Esophagus muscularis mucosa (tissue), 4 donors: ENCODE measurements around the gene SLFN12. TPM values are rescaled to one million over a fixed set of nuclear protein-coding genes. Genes with fewer than 3 reads are reported as not detected.
A peak's percentile ranks its signal among the peaks of the same experiment; 100 is the strongest.

Experiments
- DNase-seq: peaks from one replicate; pipeline ENCODE4 v3.0.0-alpha.2; 2017; ENCODE audit errors: extremely low spot score
- H3K27ac ChIP-seq, 4 donors: fragments of 200-600 bp; sonication (generic); replicated peaks in 1 of 4; 1 replicate in 3 of 4; 2 replicates in 1 of 4; pipeline ENCODE4 v1.5.1; 2016 to 2019; ENCODE audit warnings: mild to moderate bottlenecking in 1 of 4
- H3K27me3 ChIP-seq, 4 donors: fragments of 200-600 bp; sonication (generic); one replicate each; pipeline versions ENCODE4 v1.5.1 to v1.6.0; 2016 to 2019
- H3K36me3 ChIP-seq, 4 donors: fragments of 200-600 bp; sonication (generic); one replicate each; pipeline ENCODE4 v1.5.1; 2016 to 2019
- H3K4me1 ChIP-seq, 4 donors: fragments of 200-600 bp; sonication (generic); one replicate each; pipeline ENCODE4 v1.5.1; 2016 to 2019
- H3K4me3 ChIP-seq, 4 donors: fragments of 200-600 bp; sonication (generic); 1 replicate in 2 of 4; 2 replicates in 2 of 4; pipeline ENCODE4 v1.5.1; 2016 to 2019; ENCODE audit warnings: mild to moderate bottlenecking in 4 of 4, moderate library complexity in 1 of 4
- H3K9me3 ChIP-seq, 4 donors: fragments of 200-600 bp; sonication (generic); 1 replicate in 3 of 4; 2 replicates in 1 of 4; pipeline ENCODE4 v1.5.1; 2016 to 2019
- EP300 ChIP-seq: sonication (generic); formaldehyde crosslinking; IDR thresholded peaks from one replicate; pipeline ENCODE4 v1.6.1; 2017; ENCODE audit warnings: antibody characterized with exemption
- POLR2A ChIP-seq: fragments of 450-650 bp; IDR thresholded peaks from one replicate; pipeline ENCODE4 v1.6.1; 2017; ENCODE audit warnings: antibody characterized with exemption, moderate library complexity, mild to moderate bottlenecking, low read depth
- POLR2AphosphoS5 ChIP-seq, 2 donors: sonication (generic); formaldehyde crosslinking; IDR thresholded peaks; one replicate each; pipeline ENCODE4 v1.6.1; 2017; ENCODE audit warnings: antibody characterized with exemption in 2 of 2
- WGBS: methylation state at CpG from one replicate; pipeline ENCODE4 v1.1.5; 2018; 5-methylcytosine and 5-hydroxymethylcytosine counted together
- intact Hi-C: fragments of 100-400 bp; cut with DNase I; formaldehyde crosslinking; loops from one replicate; pipeline ENCODE4 v1.15.1; 2023
- total RNA-seq, 4 donors: library from RNA; depleted of rRNA; stranded (reverse); fragments of >200 nt; gene quantifications; one replicate each; pipeline versions ENCODE4 v1.1.0 to v1.2.1, GENCODE V29; 2016
- TF ChIP-seq, protein P1 (sequence below), 3 experiments: fragments of 200-600 bp in 2 of 3; fragments of 450-650 bp in 1 of 3; sonication (generic) in 2 of 3; IDR thresholded peaks; one replicate each; pipeline ENCODE4 v1.5.1; 2017 to 2019; ENCODE audit warnings: antibody characterized with exemption in 3 of 3, mild to moderate bottlenecking in 2 of 3, moderate library complexity in 1 of 3

The SLFN12 gene
- total RNA-seq, 4 donors from 2014 or later: 6.6 to 11.2 (median 7.7) TPM

DNA sequence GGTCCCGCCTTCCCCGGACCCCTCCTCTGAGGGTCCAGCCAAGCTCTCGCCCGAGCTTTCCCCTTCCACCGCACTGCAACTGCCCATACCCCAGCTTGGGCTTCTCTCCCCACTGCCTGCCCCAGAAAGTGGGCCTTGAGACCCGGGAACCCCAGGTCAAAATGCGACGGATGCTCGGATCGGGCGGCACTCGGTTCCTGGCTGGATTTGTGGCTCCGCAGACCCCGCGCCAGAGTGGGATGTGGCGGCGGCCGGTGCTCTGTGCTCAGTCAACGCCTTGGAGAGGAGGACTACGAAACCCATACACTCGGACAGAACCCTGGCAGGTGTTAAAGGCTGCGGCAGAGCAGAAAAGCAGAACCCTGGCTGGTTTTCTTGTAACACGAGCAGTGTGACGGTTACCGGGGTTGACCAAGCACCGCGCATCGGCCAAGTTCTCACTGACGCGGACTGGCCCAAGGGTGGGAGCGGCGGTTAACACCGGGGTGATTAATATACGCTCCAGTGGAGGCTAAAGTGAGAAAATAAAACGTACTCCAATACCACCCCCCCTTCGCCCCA, 17.2 kb upstream of the SLFN12 start:
- Histone ChIP-seq H3K27me3 (peaks cover 0 to 42% (median 0%) of the 10 kb centered on the region in 4 donors), H3K36me3 (no peaks in the 10 kb centered on the region), H3K4me1 (peaks cover 14 to 28% (median 25%) of the 10 kb centered on the region in 4 donors), H3K4me3 (peak overlapping the region; percentile 29 to 63 (median 54)), H3K27ac (peak overlapping the region in 1 of 4 donors; percentile 69), H3K9me3 (no peaks in the 10 kb centered on the region)
- DNase-seq: no peak
- intact Hi-C loops: no loop called here
- TF ChIP-seq, protein P1, sequence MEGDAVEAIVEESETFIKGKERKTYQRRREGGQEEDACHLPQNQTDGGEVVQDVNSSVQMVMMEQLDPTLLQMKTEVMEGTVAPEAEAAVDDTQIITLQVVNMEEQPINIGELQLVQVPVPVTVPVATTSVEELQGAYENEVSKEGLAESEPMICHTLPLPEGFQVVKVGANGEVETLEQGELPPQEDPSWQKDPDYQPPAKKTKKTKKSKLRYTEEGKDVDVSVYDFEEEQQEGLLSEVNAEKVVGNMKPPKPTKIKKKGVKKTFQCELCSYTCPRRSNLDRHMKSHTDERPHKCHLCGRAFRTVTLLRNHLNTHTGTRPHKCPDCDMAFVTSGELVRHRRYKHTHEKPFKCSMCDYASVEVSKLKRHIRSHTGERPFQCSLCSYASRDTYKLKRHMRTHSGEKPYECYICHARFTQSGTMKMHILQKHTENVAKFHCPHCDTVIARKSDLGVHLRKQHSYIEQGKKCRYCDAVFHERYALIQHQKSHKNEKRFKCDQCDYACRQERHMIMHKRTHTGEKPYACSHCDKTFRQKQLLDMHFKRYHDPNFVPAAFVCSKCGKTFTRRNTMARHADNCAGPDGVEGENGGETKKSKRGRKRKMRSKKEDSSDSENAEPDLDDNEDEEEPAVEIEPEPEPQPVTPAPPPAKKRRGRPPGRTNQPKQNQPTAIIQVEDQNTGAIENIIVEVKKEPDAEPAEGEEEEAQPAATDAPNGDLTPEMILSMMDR (IDR thresholded peaks at IDR 0.05): no peak
- 32% methylated on average over 36 of the region's 36 CpGs for WGBS

DNA sequence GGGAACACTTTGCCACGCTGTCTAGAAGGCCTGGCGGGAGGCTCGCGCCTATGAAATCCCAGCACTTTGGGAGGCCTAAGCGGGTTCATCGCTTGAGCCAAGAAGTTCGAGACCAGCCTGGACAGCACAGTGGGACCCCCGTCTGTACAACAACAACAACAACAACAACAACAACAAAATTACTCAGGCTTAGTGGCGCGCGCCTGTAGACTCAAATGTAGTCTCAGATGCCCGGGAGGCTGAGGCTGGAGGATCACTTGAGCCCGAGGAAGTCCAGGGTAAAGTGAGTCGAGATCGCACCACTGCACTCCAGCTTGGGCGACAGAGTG, 16.6 kb upstream of the SLFN12 start:
- H3K27me3 ChIP-seq: peaks cover 0 to 42% (median 0%) of the 10 kb centered on the region in 4 donors
- H3K4me1 ChIP-seq: peaks cover 14 to 28% (median 25%) of the 10 kb centered on the region in 4 donors
- 61% methylated on average over 8 of the region's 16 CpGs for WGBS
- peak overlapping the region; percentile 59 to 69 (median 64) for H3K27ac ChIP-seq
- no peaks in the 10 kb centered on the region for H3K36me3 ChIP-seq
- intact Hi-C loops: no loop called here
- no peak for DNase-seq
- H3K9me3 ChIP-seq: no peaks in the 10 kb centered on the region
- peak overlapping the region; percentile 51 to 63 (median 56) for H3K4me3 ChIP-seq
- TF ChIP-seq, protein P1 (IDR thresholded peaks at IDR 0.05): no peak
- TF ChIP-seq POLR2A (no peak), POLR2AphosphoS5 (IDR thresholded peaks at IDR 0.05) (no peak), EP300 (no peak)

DNA sequence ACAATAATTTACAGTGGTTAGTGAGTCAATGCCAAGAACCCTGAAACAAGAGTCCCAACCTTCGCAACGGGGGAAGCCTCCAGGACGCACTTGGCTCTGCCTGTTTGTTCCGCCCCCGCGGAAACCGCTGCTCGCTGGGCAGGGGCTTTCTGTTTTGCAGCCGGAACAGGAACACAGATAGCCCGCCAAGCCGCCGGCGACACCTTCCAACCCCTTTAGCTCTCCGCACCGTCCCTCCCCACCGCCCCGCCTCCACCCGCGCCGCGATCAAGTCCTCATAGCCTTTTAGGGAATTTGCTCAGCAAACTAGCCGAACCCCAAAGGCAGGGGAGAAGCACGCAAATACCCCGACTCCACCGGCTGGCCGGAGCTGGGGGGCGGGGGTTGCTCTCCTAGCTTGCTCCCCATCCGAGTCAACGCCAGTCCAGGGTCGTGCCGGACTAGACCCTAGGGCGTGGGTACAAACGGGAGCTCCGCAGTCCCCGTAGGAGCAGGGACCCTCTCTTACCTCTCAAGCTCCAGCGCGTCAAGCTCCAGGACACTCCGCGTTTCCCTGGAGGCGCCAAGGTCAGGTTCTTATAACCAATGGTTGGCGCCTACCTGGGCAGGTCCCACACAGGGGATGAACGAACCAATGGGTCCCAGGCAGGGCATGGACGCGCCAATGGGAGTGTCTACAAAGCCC, 16.1 kb upstream of the SLFN12 start, which contains the start of gene SLFN13:
Gene SLFN13, minus strand, starts transcription at position 553 of the 685 bp plus-strand sequence. CDS start 3,086 bp downstream, outside the sequence.
- no peaks in the 10 kb centered on the region for H3K36me3 ChIP-seq
- peak within 1 kb of the TSS; percentile 51 to 63 (median 56) for H3K4me3 ChIP-seq
- H3K9me3 ChIP-seq: no peaks in the 10 kb centered on the region
- TF ChIP-seq POLR2A (no peak), POLR2AphosphoS5 (IDR thresholded peaks at IDR 0.05) (peak; percentile 43 to 60)
- peak within 1 kb of the TSS; percentile 59 to 69 (median 64) for H3K27ac ChIP-seq
- 4% methylated on average over 40 of the region's 44 CpGs for WGBS
- intact Hi-C loops: no loop called here
- peaks cover 14 to 28% (median 25%) of the 10 kb centered on the region in 4 donors for H3K4me1 ChIP-seq
- DNase-seq: no peak
- H3K27me3 ChIP-seq: peaks cover 0 to 42% (median 0%) of the 10 kb centered on the region in 4 donors

DNA sequence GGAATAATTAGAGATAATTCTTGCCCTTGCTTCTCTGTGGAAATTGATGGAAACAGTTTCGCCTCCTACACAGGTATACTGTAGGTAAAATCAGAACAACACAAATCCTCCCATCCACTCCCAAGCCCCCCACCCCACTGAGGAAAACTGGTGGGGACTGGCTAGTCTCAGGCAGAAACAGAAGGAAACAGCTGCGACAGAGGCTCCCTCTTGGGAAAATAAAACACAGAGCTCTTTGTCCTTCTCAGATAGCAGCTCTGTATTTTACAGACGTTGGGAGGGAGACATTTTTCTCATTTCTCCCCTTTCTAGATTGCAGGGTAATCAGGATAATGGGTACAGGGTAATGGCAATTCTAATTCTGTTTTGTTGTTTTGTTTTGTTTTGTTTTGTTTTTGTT, 15.2 kb upstream of the SLFN12 start:
- WGBS: 29% methylated on average over 3 of the region's 3 CpGs
- peak overlapping the region in 2 of 4 donors; percentile 63 to 69 for H3K27ac ChIP-seq
- DNase-seq: no peak
- H3K36me3 ChIP-seq: no peaks in the 10 kb centered on the region
- H3K9me3 ChIP-seq: no peaks in the 10 kb centered on the region
- peak overlapping the region; percentile 51 to 63 (median 56) for H3K4me3 ChIP-seq
- TF ChIP-seq POLR2A: no peak
- no peak for TF ChIP-seq POLR2AphosphoS5 (IDR thresholded peaks at IDR 0.05)
- H3K4me1 ChIP-seq: peaks cover 14 to 28% (median 25%) of the 10 kb centered on the region in 4 donors
- intact Hi-C loops: no loop called here
- peaks cover 0 to 42% (median 0%) of the 10 kb centered on the region in 4 donors for H3K27me3 ChIP-seq

DNA sequence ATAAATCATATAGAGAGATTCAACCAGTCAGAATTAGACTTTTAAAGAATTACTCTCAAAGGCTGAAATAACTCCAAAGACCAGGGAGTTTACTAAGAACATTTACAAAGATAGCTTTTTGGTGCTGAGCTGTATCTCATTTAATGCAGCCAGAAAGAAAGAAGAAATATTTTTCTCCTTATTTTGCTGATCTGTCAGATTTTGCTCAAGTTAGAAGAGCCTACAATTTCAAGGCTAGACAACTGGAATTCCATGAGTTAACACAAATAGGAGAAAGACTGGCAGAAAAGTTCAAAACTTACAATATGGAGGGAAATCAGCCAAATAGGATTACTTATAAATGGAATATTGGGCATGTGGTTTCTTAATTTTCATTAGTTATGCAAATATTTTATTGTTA, 6.1 kb upstream of the SLFN12 start:
- Histone ChIP-seq H3K36me3 (no peaks in the 10 kb centered on the region), H3K27me3 (no peaks in the 10 kb centered on the region), H3K4me3 (no peak overlapping the region), H3K9me3 (no peaks in the 10 kb centered on the region), H3K27ac (no peak overlapping the region), H3K4me1 (peaks cover 6 to 15% (median 7%) of the 10 kb centered on the region in 4 donors)
- intact Hi-C loops: loop anchor here (10.0 kb wide), 1 partner anchor 194 kb away; the partner anchor contains the start of gene SLFN5
- no peak for DNase-seq
- no peak for TF ChIP-seq EP300
- TF ChIP-seq, protein P1 (IDR thresholded peaks at IDR 0.05): no peak
- no peak for TF ChIP-seq POLR2AphosphoS5 (IDR thresholded peaks at IDR 0.05)
- TF ChIP-seq POLR2A: no peak
